ENCODE results near the gene MXRA7.

Gene MXRA7

DNA sequence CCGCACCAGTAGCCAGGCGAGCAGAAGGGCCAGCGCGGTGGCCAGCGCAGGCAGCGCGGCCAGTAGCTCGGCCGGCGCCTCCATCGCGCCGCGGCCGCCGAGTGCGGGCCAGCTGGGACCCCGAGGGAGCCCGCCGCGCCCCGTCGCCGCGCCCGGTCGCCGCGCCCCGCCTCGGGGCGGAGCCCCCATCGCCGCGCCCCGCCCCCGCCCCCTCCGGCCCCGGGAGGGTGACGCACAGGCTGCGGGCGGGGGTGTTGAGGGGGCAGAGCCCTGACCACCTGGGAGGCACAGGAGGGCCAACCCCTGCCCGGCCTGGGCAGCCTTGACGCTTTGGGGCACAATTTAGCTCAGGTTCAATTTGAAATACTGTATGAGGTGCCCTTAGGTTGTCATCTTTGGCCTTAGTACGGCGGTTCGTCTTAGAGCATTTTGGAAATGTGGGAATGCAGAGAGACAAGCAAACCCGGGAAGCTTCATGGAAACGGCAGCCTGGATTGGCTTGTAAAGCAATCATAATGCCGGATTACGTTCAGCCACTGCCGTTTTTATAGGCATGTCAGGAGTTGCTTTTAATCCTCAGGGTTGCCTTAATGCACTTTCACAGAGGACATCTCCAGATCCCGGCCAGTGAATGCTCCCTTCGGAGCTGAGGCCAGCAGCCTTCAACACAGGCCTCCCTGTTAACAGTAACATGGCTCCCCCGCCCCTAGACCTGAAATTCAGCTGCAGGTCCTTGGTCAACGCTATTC, at the start of gene MXRA7 (continued):
- TF ChIP-seq, protein P1, sequence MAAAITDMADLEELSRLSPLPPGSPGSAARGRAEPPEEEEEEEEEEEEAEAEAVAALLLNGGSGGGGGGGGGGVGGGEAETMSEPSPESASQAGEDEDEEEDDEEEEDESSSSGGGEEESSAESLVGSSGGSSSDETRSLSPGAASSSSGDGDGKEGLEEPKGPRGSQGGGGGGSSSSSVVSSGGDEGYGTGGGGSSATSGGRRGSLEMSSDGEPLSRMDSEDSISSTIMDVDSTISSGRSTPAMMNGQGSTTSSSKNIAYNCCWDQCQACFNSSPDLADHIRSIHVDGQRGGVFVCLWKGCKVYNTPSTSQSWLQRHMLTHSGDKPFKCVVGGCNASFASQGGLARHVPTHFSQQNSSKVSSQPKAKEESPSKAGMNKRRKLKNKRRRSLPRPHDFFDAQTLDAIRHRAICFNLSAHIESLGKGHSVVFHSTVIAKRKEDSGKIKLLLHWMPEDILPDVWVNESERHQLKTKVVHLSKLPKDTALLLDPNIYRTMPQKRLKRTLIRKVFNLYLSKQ (tag by site-specific recombination; IDR thresholded peaks at IDR 0.05; ENCODE audit: borderline replicate concordance), result no peak
- TF ChIP-seq ZNF24 (tag by site-specific recombination; IDR thresholded peaks at IDR 0.05) (0 out of 2 replicates have a peak, but pooled peaks have one; percentile 45), OSR2 (tag by site-specific recombination; IDR thresholded peaks at IDR 0.05) (peak; percentile 86), ZNF404 (tag by site-specific recombination; IDR thresholded peaks at IDR 0.05) (no peak), ZXDB (tag by site-specific recombination; IDR thresholded peaks at IDR 0.05) (0 out of 2 replicates have a peak, but pooled peaks have one; percentile 42), ZBTB8A (tag by site-specific recombination; IDR thresholded peaks at IDR 0.05) (peak; percentile 62), SALL2 (tag by site-specific recombination; IDR thresholded peaks at IDR 0.05; ENCODE audit: borderline replicate concordance) (no peak), ZNF664 (tag by site-specific recombination; IDR thresholded peaks at IDR 0.05) (no peak), ZNF335 (tag by site-specific recombination; conservative IDR thresholded peaks at IDR 0.05) (peak; percentile 82), ZNF621 (tag by site-specific recombination; IDR thresholded peaks at IDR 0.05) (no peak), REPIN1 (tag by site-specific recombination; IDR thresholded peaks at IDR 0.05; ENCODE audit: low read depth) (no peak), ZBTB21 (tag by site-specific recombination; IDR thresholded peaks at IDR 0.05) (0 out of 2 replicates have a peak, but pooled peaks have one; percentile 41), ZNF354C (tag by site-specific recombination; IDR thresholded peaks at IDR 0.05; ENCODE audit: borderline replicate concordance, low read depth) (no peak), ZSCAN23 (tag by site-specific recombination; IDR thresholded peaks at IDR 0.05) (no peak), WT1 (tag by site-specific recombination; IDR thresholded peaks at IDR 0.05) (no peak; the same call in none of the 2 replicates), ZNF768 (tag by site-specific recombination; IDR thresholded peaks at IDR 0.05) (no peak)
- TF ChIP-seq, protein P2, sequence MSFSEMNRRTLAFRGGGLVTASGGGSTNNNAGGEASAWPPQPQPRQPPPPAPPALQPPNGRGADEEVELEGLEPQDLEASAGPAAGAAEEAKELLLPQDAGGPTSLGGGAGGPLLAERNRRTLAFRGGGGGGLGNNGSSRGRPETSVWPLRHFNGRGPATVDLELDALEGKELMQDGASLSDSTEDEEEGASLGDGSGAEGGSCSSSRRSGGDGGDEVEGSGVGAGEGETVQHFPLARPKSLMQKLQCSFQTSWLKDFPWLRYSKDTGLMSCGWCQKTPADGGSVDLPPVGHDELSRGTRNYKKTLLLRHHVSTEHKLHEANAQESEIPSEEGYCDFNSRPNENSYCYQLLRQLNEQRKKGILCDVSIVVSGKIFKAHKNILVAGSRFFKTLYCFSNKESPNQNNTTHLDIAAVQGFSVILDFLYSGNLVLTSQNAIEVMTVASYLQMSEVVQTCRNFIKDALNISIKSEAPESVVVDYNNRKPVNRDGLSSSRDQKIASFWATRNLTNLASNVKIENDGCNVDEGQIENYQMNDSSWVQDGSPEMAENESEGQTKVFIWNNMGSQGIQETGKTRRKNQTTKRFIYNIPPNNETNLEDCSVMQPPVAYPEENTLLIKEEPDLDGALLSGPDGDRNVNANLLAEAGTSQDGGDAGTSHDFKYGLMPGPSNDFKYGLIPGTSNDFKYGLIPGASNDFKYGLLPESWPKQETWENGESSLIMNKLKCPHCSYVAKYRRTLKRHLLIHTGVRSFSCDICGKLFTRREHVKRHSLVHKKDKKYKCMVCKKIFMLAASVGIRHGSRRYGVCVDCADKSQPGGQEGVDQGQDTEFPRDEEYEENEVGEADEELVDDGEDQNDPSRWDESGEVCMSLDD (tag by site-specific recombination; IDR thresholded peaks at IDR 0.05), result 0 out of 2 replicates have a peak, but pooled peaks have one; percentile 57
- TF ChIP-seq, protein P3, sequence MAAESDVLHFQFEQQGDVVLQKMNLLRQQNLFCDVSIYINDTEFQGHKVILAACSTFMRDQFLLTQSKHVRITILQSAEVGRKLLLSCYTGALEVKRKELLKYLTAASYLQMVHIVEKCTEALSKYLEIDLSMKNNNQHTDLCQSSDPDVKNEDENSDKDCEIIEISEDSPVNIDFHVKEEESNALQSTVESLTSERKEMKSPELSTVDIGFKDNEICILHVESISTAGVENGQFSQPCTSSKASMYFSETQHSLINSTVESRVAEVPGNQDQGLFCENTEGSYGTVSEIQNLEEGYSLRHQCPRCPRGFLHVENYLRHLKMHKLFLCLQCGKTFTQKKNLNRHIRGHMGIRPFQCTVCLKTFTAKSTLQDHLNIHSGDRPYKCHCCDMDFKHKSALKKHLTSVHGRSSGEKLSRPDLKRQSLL (tag by site-specific recombination; IDR thresholded peaks at IDR 0.05), result no peak
- TF ChIP-seq, protein P4, sequence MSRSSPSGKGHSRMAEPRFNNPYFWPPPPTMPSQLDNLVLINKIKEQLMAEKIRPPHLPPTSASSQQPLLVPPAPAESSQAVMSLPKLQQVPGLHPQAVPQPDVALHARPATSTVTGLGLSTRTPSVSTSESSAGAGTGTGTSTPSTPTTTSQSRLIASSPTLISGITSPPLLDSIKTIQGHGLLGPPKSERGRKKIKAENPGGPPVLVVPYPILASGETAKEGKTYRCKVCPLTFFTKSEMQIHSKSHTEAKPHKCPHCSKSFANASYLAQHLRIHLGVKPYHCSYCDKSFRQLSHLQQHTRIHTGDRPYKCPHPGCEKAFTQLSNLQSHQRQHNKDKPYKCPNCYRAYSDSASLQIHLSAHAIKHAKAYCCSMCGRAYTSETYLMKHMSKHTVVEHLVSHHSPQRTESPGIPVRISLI (tag by site-specific recombination; IDR thresholded peaks at IDR 0.05), result no peak
- TF ChIP-seq, protein P5, sequence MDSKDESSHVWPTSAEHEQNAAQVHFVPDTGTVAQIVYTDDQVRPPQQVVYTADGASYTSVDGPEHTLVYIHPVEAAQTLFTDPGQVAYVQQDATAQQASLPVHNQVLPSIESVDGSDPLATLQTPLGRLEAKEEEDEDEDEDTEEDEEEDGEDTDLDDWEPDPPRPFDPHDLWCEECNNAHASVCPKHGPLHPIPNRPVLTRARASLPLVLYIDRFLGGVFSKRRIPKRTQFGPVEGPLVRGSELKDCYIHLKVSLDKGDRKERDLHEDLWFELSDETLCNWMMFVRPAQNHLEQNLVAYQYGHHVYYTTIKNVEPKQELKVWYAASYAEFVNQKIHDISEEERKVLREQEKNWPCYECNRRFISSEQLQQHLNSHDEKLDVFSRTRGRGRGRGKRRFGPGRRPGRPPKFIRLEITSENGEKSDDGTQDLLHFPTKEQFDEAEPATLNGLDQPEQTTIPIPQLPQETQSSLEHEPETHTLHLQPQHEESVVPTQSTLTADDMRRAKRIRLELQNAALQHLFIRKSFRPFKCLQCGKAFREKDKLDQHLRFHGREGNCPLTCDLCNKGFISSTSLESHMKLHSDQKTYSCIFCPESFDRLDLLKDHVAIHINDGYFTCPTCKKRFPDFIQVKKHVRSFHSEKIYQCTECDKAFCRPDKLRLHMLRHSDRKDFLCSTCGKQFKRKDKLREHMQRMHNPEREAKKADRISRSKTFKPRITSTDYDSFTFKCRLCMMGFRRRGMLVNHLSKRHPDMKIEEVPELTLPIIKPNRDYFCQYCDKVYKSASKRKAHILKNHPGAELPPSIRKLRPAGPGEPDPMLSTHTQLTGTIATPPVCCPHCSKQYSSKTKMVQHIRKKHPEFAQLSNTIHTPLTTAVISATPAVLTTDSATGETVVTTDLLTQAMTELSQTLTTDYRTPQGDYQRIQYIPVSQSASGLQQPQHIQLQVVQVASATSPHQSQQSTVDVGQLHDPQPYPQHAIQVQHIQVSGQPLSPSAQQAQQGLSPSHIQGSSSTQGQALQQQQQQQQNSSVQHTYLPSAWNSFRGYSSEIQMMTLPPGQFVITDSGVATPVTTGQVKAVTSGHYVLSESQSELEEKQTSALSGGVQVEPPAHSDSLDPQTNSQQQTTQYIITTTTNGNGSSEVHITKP (tag by site-specific recombination; IDR thresholded peaks at IDR 0.05), result peak; percentile 78
- TF ChIP-seq, protein P6, sequence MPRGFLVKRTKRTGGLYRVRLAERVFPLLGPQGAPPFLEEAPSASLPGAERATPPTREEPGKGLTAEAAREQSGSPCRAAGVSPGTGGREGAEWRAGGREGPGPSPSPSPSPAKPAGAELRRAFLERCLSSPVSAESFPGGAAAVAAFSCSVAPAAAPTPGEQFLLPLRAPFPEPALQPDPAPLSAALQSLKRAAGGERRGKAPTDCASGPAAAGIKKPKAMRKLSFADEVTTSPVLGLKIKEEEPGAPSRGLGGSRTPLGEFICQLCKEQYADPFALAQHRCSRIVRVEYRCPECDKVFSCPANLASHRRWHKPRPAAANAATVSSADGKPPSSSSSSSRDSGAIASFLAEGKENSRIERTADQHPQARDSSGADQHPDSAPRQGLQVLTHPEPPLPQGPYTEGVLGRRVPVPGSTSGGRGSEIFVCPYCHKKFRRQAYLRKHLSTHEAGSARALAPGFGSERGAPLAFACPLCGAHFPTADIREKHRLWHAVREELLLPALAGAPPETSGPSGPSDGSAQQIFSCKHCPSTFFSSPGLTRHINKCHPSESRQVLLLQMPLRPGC (tag by site-specific recombination; IDR thresholded peaks at IDR 0.05), result peak; percentile 46; the same call in 1 of the 2 replicates
- TF ChIP-seq, protein P7, sequence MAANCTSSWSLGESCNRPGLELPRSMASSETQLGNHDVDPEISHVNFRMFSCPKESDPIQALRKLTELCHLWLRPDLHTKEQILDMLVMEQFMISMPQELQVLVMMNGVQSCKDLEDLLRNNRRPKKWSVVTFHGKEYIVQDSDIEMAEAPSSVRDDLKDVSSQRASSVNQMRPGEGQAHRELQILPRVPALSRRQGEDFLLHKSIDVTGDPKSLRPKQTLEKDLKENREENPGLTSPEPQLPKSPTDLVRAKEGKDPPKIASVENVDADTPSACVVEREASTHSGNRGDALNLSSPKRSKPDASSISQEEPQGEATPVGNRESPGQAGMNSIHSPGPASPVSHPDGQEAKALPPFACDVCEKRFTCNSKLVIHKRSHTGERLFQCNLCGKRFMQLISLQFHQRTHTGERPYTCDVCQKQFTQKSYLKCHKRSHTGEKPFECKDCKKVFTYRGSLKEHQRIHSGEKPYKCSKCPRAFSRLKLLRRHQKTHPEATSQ (tag by site-specific recombination; IDR thresholded peaks at IDR 0.05), result no peak
- TF ChIP-seq, protein P8, sequence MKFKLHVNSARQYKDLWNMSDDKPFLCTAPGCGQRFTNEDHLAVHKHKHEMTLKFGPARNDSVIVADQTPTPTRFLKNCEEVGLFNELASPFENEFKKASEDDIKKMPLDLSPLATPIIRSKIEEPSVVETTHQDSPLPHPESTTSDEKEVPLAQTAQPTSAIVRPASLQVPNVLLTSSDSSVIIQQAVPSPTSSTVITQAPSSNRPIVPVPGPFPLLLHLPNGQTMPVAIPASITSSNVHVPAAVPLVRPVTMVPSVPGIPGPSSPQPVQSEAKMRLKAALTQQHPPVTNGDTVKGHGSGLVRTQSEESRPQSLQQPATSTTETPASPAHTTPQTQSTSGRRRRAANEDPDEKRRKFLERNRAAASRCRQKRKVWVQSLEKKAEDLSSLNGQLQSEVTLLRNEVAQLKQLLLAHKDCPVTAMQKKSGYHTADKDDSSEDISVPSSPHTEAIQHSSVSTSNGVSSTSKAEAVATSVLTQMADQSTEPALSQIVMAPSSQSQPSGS (tag by site-specific recombination; IDR thresholded peaks at IDR 0.05; ENCODE audit: low read depth), result 0 out of 2 replicates have a peak, but pooled peaks have one; percentile 20

Measured in HEK293 (cell line).